Activated naive CD4-positive, alpha-beta T cell treated with anti-CD3 and anti-CD28 coated beads for 36 hours (primary cell): Measurements from ENCODE around the gene DLGAP4. TPM values are rescaled to one million over a fixed set of nuclear protein-coding genes. Genes with fewer than 3 reads are reported as not detected.

Source experiments
- CTCF ChIA-PET: fragments of 350-600 bp; sonication (Branson Sonifier 250); formaldehyde crosslinking; loops from one replicate; lab custom pipeline; 2021; ENCODE audit warnings: antibody characterized with exemption; lab: Charles Lee
- DNase-seq: peaks from one replicate; pipeline ENCODE4 v3.0.0-alpha.2; 2020
- H3K27ac Mint-ChIP-seq: one replicate; pipeline ENCODE4 v1.8.0; 2021; ENCODE audit warnings: mild to moderate bottlenecking, mixed read lengths
- H3K27me3 Mint-ChIP-seq: one replicate; pipeline ENCODE4 v1.8.0; 2021; ENCODE audit warnings: low read depth, mixed read lengths
- H3K36me3 Mint-ChIP-seq: one replicate; pipeline ENCODE4 v1.8.0; 2021; ENCODE audit warnings: low read depth, mixed read lengths
- H3K4me1 Mint-ChIP-seq: one replicate; pipeline ENCODE4 v1.8.0; 2021; ENCODE audit warnings: low read depth, mixed read lengths
- H3K4me3 Mint-ChIP-seq: one replicate; pipeline ENCODE4 v1.8.0; 2021; ENCODE audit warnings: mild to moderate bottlenecking, moderate library complexity, mixed read lengths
- H3K9me3 Mint-ChIP-seq: one replicate; pipeline ENCODE4 v1.8.0; 2021; ENCODE audit warnings: mixed read lengths
- intact Hi-C: fragments of 100-400 bp; cut with micrococcal nuclease; formaldehyde crosslinking; loops from one replicate; pipeline ENCODE4 v1.15.1; 2023
- total RNA-seq, 2 experiments: library from RNA; stranded (reverse); gene quantifications; one replicate each; pipeline ENCODE4 v1.2.3, GENCODE V29; 2021

The DLGAP4 gene
- total RNA-seq, 2 experiments from 2014 or later, result 9.2 to 13.7 TPM

- Mint-ChIP-seq H3K4me1 (peaks cover 23% of the 10 kb centered on the region), H3K9me3 (no peaks in the 10 kb centered on the region), H3K27ac (no peak overlapping the region), H3K27me3 (no peaks in the 10 kb centered on the region), H3K4me3 (no peak overlapping the region), H3K36me3 (no peaks in the 10 kb centered on the region)
- CTCF ChIA-PET, result interaction anchor here (0.6 to 1.1 kb wide), 5 partner anchors 8 to 16 kb away, joined by 3 to 5 read pairs (median 3); no protein-coding TSS in a partner anchor
- DNase-seq, result no peak
- intact Hi-C loops, result no loop called here
Observed at GRCh38 chr20:36480456-36481048, 174.4 kb downstream of the DLGAP4 start.

DNA sequence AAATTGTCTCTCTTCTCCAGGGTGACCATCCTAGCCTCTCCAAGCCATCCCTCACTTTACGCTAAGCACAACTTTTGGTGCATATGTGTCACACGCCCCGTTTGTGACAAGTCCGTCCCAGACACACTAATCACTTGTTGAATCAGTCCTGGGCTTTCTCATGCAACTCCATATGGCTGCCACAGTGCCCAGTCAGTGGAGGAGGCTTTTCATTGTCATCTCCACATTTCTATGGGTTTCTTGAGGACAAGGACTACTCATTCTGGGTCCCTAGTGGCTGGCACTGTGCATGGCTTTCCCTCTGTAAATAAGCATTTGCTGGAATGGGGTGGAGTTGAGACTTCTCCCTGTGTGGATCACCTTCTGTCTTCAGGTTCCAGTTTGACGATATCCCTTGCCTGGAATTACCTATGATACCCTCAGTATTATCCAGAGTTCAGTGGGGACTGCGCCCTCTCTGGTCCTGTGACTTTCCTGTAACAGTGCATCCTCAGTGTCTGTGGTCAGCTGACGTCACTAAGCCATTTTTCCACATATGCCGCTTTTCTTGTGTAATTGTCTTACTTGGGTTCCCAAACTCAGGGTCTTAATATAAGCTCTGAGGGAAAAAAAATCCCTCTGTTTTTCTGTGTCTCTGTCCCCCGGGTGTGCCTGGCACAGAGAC is 175.4 kb downstream of the DLGAP4 start:
- Mint-ChIP-seq H3K9me3 (no peaks in the 10 kb centered on the region), H3K4me3 (no peak overlapping the region), H3K27ac (no peak overlapping the region), H3K27me3 (no peaks in the 10 kb centered on the region), H3K36me3 (no peaks in the 10 kb centered on the region), H3K4me1 (peaks cover 23% of the 10 kb centered on the region)
- no peak for DNase-seq
- intact Hi-C loops, result no loop called here
- CTCF ChIA-PET, result interaction anchor here (0.7 kb wide), 1 partner anchor 16 kb away, joined by 3 read pairs; no protein-coding TSS in a partner anchor

GRCh38 chr20:36482044-36482473 is 175.9 kb downstream of the DLGAP4 start:
- no peak for DNase-seq
- Mint-ChIP-seq H3K4me1 (peaks cover 23% of the 10 kb centered on the region), H3K27ac (no peak overlapping the region), H3K36me3 (no peaks in the 10 kb centered on the region), H3K4me3 (no peak overlapping the region), H3K9me3 (no peaks in the 10 kb centered on the region), H3K27me3 (no peaks in the 10 kb centered on the region)
- CTCF ChIA-PET, result no interaction called here
- intact Hi-C loops, result no loop called here

DNA sequence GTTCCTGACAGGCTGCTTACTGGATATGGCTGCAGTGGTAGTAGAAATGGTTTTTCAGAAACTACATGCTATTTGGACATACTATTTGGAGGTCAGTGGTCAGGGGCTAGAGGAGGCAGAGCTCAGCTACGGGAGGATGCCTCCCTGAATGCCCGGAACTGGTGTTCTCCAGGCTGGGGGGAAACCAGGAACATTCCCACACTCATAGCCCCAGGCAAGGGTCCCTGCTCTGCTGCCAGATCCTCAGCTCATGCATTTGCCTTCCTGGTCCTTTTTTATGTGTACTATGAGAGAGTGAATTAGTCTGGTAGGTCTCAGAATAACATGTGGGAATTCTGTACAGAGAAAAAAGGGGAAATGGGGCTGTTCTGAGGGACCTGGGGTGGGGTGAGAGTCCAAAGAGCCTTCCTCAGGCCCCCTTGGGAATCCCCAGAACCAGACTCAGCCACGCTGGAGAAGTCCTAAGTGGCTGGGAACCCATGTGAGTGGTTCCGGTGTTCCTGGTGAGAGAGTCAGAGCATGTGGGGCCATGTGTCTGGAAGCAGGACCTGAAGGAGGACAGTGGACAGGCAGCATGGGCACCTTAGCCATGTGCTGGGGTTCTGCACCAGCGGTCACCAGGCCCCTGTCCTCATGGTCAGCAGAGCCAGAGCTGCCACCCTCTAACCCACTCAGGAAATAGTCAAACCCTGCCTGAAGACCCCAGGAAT is 177.2 kb downstream of the DLGAP4 start:
- Mint-ChIP-seq H3K27me3 (no peaks in the 10 kb centered on the region), H3K9me3 (no peaks in the 10 kb centered on the region), H3K4me3 (no peak overlapping the region), H3K4me1 (peaks cover 19% of the 10 kb centered on the region), H3K36me3 (no peaks in the 10 kb centered on the region), H3K27ac (no peak overlapping the region)
- CTCF ChIA-PET, result no interaction called here
- intact Hi-C loops, result no loop called here
- DNase-seq, result no peak

- Mint-ChIP-seq H3K36me3 (no peaks in the 10 kb centered on the region), H3K4me3 (no peak overlapping the region), H3K27me3 (no peaks in the 10 kb centered on the region), H3K27ac (no peak overlapping the region), H3K4me1 (peaks cover 11% of the 10 kb centered on the region), H3K9me3 (no peaks in the 10 kb centered on the region)
- CTCF ChIA-PET, result no interaction called here
- intact Hi-C loops, result no loop called here
- DNase-seq, result no peak
Observed at GRCh38 chr20:36483919-36484808, 178.0 kb downstream of the DLGAP4 start.

DNA sequence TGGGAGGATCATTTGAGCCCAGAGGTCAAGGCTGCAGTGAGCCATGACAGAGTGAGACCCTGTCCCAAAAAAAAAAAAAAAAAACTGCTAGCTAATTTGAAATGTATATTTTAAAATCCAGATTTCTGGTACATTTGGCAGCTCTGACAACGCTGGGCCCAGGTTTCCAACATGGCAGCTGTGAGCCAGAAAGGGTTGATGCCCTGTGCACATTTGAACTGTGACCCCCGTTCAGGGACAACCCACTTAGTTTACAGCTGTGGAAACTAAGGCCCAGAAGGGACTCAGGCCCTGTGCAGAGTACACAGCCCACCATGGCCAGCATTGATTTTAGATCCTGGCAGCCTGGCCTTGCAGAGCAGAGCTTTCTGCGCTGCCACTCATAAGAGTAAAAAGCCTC is 179.1 kb downstream of the DLGAP4 start:
- peaks cover 7% of the 10 kb centered on the region for H3K4me1 Mint-ChIP-seq
- H3K36me3 Mint-ChIP-seq, result no peaks in the 10 kb centered on the region
- no peak overlapping the region for H3K4me3 Mint-ChIP-seq
- H3K27me3 Mint-ChIP-seq, result no peaks in the 10 kb centered on the region
- intact Hi-C loops, result no loop called here
- no peaks in the 10 kb centered on the region for H3K9me3 Mint-ChIP-seq
- H3K27ac Mint-ChIP-seq, result no peak overlapping the region
- no peak for DNase-seq
- CTCF ChIA-PET, result no interaction called here

DNA sequence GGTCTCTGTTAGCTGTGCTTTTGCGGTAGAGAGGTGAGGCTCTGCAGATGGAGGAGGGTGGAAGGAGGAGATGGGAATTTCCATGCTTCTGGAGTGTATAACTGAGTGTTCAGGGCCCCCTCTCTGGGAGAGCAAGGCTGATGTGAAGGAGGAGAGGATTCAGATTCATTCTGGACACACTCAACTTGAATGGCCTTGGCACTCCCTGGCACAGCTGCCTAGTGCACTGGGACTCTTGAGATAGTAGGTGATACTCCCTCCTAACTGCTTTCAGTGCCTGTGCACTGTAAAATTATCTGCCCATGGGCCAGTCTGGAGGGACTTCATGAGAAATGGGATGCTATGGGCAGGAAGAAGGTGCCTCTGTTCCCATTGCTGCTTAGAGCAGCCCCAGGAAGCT is 180.9 kb downstream of the DLGAP4 start:
- no peak for DNase-seq
- intact Hi-C loops, result no loop called here
- Mint-ChIP-seq H3K36me3 (no peaks in the 10 kb centered on the region), H3K27me3 (no peaks in the 10 kb centered on the region), H3K27ac (no peak overlapping the region), H3K4me3 (no peak overlapping the region), H3K9me3 (no peaks in the 10 kb centered on the region), H3K4me1 (peaks cover 14% of the 10 kb centered on the region)
- CTCF ChIA-PET, result interaction anchor here (0.6 to 1.2 kb wide), 3 partner anchors 48 to 330 kb away, joined by 3 to 4 read pairs (median 4); no protein-coding TSS in a partner anchor

DNA sequence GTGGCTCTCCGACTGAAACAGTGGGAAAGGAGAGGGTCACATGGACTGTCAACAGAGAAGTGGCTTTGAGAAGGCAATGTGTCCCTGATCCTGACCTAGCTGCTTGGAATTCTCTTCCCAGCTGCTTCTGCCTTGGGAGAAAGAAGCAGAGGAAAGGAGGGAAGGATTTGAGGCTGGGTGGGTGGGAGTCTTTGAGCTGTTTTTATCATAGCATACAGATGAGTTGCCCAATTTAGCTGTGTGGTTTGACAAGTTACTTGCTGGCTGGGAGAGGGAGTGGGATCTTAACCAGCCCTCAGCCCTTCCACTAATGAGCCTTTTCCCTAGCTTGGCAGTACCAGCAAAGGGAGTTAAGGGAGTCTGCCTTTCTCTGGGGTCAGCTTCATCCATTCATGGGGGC is 184.1 kb downstream of the DLGAP4 start:
- Mint-ChIP-seq H3K27ac (no peak overlapping the region), H3K4me1 (peaks cover 28% of the 10 kb centered on the region), H3K27me3 (no peaks in the 10 kb centered on the region), H3K36me3 (no peaks in the 10 kb centered on the region), H3K9me3 (no peaks in the 10 kb centered on the region), H3K4me3 (no peak overlapping the region)
- no peak for DNase-seq
- CTCF ChIA-PET, result interaction anchor here (1.1 to 1.3 kb wide), 3 partner anchors 10 to 283 kb away, joined by 3 to 5 read pairs (median 4); partner anchors contain the start of gene DSN1
- intact Hi-C loops, result loop anchor here (5.0 kb wide), 1 partner anchor 108 kb away; no protein-coding TSS in a partner anchor

DNA sequence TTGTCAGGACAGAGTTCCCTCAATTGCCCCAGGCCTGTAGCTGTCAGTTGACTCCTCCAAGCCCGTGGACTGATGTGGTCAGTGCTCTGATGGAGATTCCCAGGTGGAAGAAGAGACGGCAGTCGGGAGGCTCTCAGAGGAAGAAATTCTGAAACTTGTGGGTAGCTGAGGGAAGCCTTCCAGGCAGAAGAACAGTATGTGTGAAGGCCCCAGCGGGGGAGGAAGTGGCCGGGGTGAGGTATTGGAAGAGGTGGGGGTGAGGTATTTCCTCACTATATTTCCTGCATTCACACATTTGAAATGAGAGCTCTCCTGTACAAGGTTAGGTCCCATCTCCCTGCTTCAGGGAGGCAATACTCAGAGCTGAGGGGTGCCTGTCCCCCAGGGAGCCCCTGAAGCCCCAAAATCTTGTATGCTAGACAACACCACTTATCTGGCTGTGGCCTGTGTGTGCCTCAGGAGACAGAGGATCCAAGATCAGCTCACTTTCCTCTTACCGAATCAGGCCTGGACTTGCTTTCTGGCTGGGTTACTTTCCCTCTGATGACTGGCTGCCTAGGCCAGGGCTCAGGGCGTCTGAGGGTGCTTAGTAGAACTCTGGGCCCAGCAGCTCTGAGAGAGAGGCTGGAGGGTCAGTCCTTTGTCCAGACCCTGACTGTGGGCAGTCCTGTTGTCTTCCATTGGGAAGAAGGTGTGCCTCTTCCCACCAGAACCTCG is 185.9 kb downstream of the DLGAP4 start:
- CTCF ChIA-PET, result interaction anchor here (0.6 to 1.5 kb wide), 5 partner anchors 26 to 900 kb away, joined by 3 to 4 read pairs (median 3); no protein-coding TSS in a partner anchor
- Mint-ChIP-seq H3K36me3 (no peaks in the 10 kb centered on the region), H3K27me3 (no peaks in the 10 kb centered on the region)

DNA sequence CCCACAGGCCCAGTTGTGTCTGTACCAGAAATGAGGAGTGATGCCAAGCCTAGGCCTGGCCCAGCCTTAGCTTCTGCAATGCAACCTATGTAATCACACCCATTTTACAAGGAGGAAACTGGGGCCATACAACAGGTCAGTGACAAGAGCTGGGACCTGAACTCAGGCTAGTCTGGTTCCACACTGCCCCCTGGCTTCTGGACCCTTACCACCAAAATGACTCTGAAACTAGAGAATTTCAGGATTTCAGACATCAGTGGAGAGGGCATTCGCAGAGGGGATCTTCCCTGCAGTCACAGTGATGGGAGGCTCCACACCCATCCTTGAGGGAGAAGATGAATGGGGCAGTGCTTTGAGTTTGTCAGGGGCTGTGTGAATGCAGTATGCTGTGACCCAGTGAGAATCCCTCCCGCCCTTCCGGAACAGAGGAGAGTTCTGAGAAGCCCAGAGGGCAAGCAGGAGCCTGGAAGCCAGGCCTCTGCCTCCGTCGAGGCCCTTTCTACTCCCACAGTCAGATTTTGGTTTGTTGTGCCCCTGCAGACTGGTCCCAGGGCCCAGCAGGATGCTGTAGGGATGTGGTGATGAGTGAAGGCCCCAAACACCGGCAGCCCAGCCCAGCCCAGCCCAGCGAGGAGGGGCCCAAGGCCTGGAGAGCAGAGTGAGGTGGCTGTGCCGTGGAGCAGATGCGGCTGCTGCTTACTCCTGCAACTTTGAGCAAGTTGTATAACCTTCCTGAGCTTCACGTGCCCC is 187.1 kb downstream of the DLGAP4 start:
- Mint-ChIP-seq H3K4me3 (no peak overlapping the region), H3K27ac (no peak overlapping the region), H3K4me1 (peaks cover 28% of the 10 kb centered on the region), H3K9me3 (no peaks in the 10 kb centered on the region), H3K27me3 (no peaks in the 10 kb centered on the region), H3K36me3 (no peaks in the 10 kb centered on the region)
- intact Hi-C loops, result loop anchor here (2.0 to 5.0 kb wide), 2 partner anchors 111 to 290 kb away; no protein-coding TSS in a partner anchor
- CTCF ChIA-PET, result interaction anchor here (0.7 to 1.5 kb wide), 3 partner anchors 9 to 45 kb away, joined by 3 to 4 read pairs (median 3); no protein-coding TSS in a partner anchor
- DNase-seq, result peak; percentile 71

More for the DNA sequence above, 185.9 kb downstream of the DLGAP4 start:
- intact Hi-C loops, result loop anchor here (1.0 to 5.0 kb wide), 3 partner anchors 25 to 289 kb away; no protein-coding TSS in a partner anchor
- Mint-ChIP-seq H3K4me1 (peaks cover 28% of the 10 kb centered on the region), H3K9me3 (no peaks in the 10 kb centered on the region), H3K27ac (peak overlapping the region; percentile 70), H3K4me3 (no peak overlapping the region)
- peak; percentile 84 for DNase-seq
